Keratinocyte (primary cell): Measurements from ENCODE around the gene CCL8.

ENCODE experiments used
- CTCF ChIP-seq, 3 experiments: IDR thresholded peaks in 1 of 3; conservative IDR thresholded peaks in 1 of 3; optimal IDR thresholded peaks in 1 of 3; 2 replicates in 2 of 3; 3 replicates in 1 of 3; pipeline versions ENCODE3 to v1.5.1; 2011; ENCODE audit warnings: low read length in 3 of 3, mild to moderate bottlenecking in 3 of 3, moderate library complexity in 2 of 3, control low read depth in 1 of 3, inconsistent platforms in 1 of 3; ENCODE audit not compliant: insufficient read depth in 2 of 3; ENCODE audit errors: extremely low read depth in 1 of 3
- EZH2 ChIP-seq: IDR thresholded peaks from one replicate; pipeline ENCODE4 v1.6.1; 2012; ENCODE audit warnings: inconsistent platforms, mild to moderate bottlenecking, low read length, moderate library complexity

- TF ChIP-seq CTCF (optimal IDR thresholded peaks at IDR 0.05 in 1 of 3, IDR thresholded peaks at IDR 0.05 in 1 of 3, conservative IDR thresholded peaks at IDR 0.05 in 1 of 3; ENCODE audit: extremely low read depth in 1 of 3, insufficient read depth in 2 of 3, low read length in 3 of 3) (no peak), EZH2 (no peak)
These were observed 44.0 kb downstream of the CCL8 start, which contains the start of gene CCL1 for GRCh38 chr17:34363183-34363661.
